ENCODE results near the gene PIGZ.

The PIGZ gene

DNA sequence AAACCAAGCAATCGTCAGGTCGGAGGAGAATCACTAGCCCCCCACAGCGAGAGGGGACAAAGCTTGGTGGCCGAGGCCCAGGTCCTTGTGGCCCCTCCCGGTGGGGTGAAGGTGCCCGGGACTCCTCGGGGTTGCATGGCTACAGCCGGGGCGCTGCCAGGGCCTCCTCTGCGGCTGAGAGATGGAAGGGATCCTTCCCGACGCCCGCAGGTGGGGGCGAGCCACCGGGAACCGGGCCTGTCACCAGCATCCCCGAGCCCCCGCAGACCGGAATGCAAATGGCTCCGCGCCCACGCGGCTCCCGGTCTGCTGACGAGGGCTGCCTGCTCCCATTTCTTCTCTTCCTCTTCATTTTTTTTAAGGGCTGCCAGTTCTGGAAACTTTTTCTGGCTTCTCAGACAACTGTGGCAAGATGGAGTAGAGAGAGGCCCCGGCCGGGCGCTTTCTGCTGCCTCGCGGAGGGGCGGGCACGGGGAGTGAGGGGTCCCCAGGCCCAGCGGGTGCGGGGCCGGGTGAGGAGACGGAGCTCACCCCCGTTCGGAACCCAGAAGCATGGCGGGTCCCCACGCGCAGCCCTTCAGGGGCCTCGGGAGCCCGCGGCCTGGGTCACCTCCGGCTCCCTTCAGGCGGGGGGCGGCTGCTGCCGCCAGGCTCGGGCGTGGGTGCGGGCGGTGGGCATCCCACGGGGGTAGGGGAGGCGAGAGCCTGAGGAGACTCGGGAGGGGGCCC, 33.5 kb upstream of the PIGZ start:
- Histone ChIP-seq H3K9me3 (ENCODE audit: insufficient read depth, low read depth, low read length) (peaks cover 2% of the 10 kb centered on the region), H3K23ac (ENCODE audit: low read length) (no peak overlapping the region), H3K4me3 (ENCODE audit: low read depth, low read length) (peak overlapping the region; percentile 67), H3K14ac (ENCODE audit: low read length) (peak overlapping the region; percentile 90), H3K27ac (ENCODE audit: low read depth, low read length) (no peak overlapping the region), H3K36me3 (ENCODE audit: control insufficient read depth in 1 of 2, insufficient read depth in 2 of 2, low read length in 2 of 2) (no peaks in the 10 kb centered on the region), H3K9ac (ENCODE audit: low read length) (no peak overlapping the region), H4K8ac (ENCODE audit: low read depth, low read length) (peak overlapping the region; percentile 94), H2AFZ (ENCODE audit: insufficient read depth, low read length, poor library complexity) (peak overlapping the region; percentile 69), H2BK5ac (ENCODE audit: low read depth, low read length, poor library complexity) (no peak overlapping the region), H4K91ac (ENCODE audit: low read depth, low read length) (peak overlapping the region; percentile 66), H4K12ac (ENCODE audit: low read depth, low read length) (peak overlapping the region; percentile 64), H3K4ac (ENCODE audit: low read depth, low read length) (no peak overlapping the region), H3K4me2 (ENCODE audit: low read length) (peak overlapping the region; percentile 85), H3K18ac (ENCODE audit: low read length) (peak overlapping the region; percentile 36), H3K27me3 (ENCODE audit: insufficient read depth, low read length) (no peaks in the 10 kb centered on the region), H2BK120ac (ENCODE audit: insufficient read depth, low read length, poor library complexity) (peak overlapping the region; percentile 69), H2BK12ac (ENCODE audit: low read length) (peak overlapping the region; percentile 48), H3K79me2 (ENCODE audit: control insufficient read depth, insufficient read depth, low read length, poor library complexity) (peaks cover 4% of the 10 kb centered on the region), H2AK5ac (ENCODE audit: low read length) (peak overlapping the region; percentile 22), H3K79me1 (ENCODE audit: low read length) (peaks cover 10% of the 10 kb centered on the region), H3K4me1 (ENCODE audit: control insufficient read depth in 1 of 2, insufficient read depth in 2 of 2, low read length in 2 of 2) (peaks cover 7 to 10% of the 10 kb centered on the region in 2 experiments)
- no CpG with 5 or more reads among the region's 55 CpGs for WGBS (ENCODE audit: extremely low coverage, insufficient coverage, insufficient read length)
- no peak for DNase-seq

DNA sequence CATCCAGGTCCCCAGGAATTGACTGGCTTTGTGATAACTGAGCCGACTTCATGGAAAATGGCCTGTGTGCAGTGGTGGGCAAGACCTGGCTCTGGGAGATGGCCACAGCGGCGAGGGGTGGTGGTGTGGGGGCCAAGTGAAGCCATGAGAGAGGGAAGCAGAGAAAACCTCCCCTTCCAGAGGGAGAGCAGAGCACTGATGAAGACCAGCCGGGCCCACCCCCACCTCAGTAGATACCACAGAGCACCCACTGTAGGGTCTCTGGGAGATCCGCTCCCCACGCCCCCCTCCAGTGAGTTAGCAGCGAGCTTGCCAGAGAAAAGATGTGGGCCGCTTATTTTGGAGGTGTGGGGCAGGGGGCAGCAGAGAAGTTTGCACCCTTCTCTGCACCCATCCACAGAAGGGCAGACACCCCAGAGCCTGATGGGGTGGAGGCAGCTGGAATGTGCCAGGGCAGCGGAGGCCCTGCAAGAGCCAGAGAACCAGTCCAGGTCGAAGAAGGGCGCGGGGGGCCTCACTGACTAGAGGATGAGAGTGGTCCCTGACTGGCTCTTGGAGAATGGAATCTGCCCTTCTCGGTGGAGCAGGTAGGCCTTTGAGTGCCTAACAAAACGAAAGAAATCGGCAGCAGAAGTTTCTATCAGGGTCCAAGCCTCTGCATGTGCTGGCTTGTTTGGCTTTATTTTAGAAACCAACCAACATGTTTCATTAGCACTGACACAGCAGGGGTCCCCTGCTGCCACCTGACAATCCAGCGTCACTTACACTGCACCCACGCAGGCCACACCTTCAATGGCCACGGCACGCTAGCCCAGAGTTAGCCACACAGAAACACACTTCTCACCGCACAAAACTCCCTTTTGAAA, 32.7 kb upstream of the PIGZ start:
- peaks cover 7 to 10% of the 10 kb centered on the region in 2 experiments for H3K4me1 ChIP-seq (ENCODE audit: control insufficient read depth in 1 of 2, insufficient read depth in 2 of 2, low read length in 2 of 2)
- H2AK5ac ChIP-seq (ENCODE audit: low read length): peak overlapping the region; percentile 22

DNA sequence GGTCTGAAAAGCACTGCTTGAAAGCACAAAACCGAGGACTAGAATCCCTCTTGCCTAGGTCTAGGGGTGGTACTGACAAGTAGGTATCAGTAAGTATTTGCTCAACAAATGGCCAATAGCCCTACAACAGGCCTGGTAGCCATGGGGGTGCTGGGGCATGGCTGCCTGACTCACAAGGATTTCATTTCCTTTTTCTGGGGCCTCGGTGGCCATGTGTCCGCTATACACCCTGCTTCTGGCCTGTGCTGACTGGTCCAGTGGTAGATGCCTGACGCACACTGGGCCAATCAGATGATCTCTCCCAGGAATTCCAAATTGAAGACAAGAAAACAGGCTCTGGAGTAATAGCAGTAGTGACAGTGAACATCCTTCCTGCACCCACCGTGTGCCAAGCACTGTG, 31.6 kb upstream of the PIGZ start:
- Histone ChIP-seq H3K23ac (ENCODE audit: low read length) (no peak overlapping the region), H3K4me2 (ENCODE audit: low read length) (no peak overlapping the region), H4K12ac (ENCODE audit: low read depth, low read length) (no peak overlapping the region), H3K14ac (ENCODE audit: low read length) (no peak overlapping the region), H2AFZ (ENCODE audit: insufficient read depth, low read length, poor library complexity) (no peak overlapping the region), H3K4me3 (ENCODE audit: low read depth, low read length) (no peak overlapping the region), H3K27ac (ENCODE audit: low read depth, low read length) (no peak overlapping the region), H3K27me3 (ENCODE audit: insufficient read depth, low read length) (no peaks in the 10 kb centered on the region), H3K4ac (ENCODE audit: low read depth, low read length) (no peak overlapping the region), H3K79me2 (ENCODE audit: control insufficient read depth, insufficient read depth, low read length, poor library complexity) (peaks cover 4% of the 10 kb centered on the region), H3K9me3 (ENCODE audit: insufficient read depth, low read depth, low read length) (peaks cover 2% of the 10 kb centered on the region), H3K9ac (ENCODE audit: low read length) (no peak overlapping the region), H3K79me1 (ENCODE audit: low read length) (peaks cover 10% of the 10 kb centered on the region), H3K4me1 (ENCODE audit: control insufficient read depth in 1 of 2, insufficient read depth in 2 of 2, low read length in 2 of 2) (peaks cover 7 to 10% of the 10 kb centered on the region in 2 experiments), H2AK5ac (ENCODE audit: low read length) (no peak overlapping the region), H4K8ac (ENCODE audit: low read depth, low read length) (no peak overlapping the region), H2BK12ac (ENCODE audit: low read length) (no peak overlapping the region), H4K91ac (ENCODE audit: low read depth, low read length) (no peak overlapping the region), H2BK120ac (ENCODE audit: insufficient read depth, low read length, poor library complexity) (no peak overlapping the region), H3K36me3 (ENCODE audit: control insufficient read depth in 1 of 2, insufficient read depth in 2 of 2, low read length in 2 of 2) (no peaks in the 10 kb centered on the region), H3K18ac (ENCODE audit: low read length) (no peak overlapping the region), H2BK5ac (ENCODE audit: low read depth, low read length, poor library complexity) (no peak overlapping the region)
- no peak for DNase-seq
- no CpG with 5 or more reads among the region's 5 CpGs for WGBS (ENCODE audit: extremely low coverage, insufficient coverage, insufficient read length)

More for the DNA sequence above, 32.7 kb upstream of the PIGZ start:
- WGBS (ENCODE audit: extremely low coverage, insufficient coverage, insufficient read length): no CpG with 5 or more reads among the region's 20 CpGs
- Histone ChIP-seq H3K36me3 (ENCODE audit: control insufficient read depth in 1 of 2, insufficient read depth in 2 of 2, low read length in 2 of 2) (no peaks in the 10 kb centered on the region), H4K91ac (ENCODE audit: low read depth, low read length) (no peak overlapping the region), H3K79me1 (ENCODE audit: low read length) (peaks cover 10% of the 10 kb centered on the region), H2BK120ac (ENCODE audit: insufficient read depth, low read length, poor library complexity) (no peak overlapping the region), H3K18ac (ENCODE audit: low read length) (no peak overlapping the region), H2AFZ (ENCODE audit: insufficient read depth, low read length, poor library complexity) (no peak overlapping the region), H3K4me2 (ENCODE audit: low read length) (no peak overlapping the region), H3K27me3 (ENCODE audit: insufficient read depth, low read length) (no peaks in the 10 kb centered on the region), H3K9ac (ENCODE audit: low read length) (no peak overlapping the region), H4K8ac (ENCODE audit: low read depth, low read length) (peak overlapping the region; percentile 18), H3K23ac (ENCODE audit: low read length) (no peak overlapping the region), H3K27ac (ENCODE audit: low read depth, low read length) (no peak overlapping the region), H2BK12ac (ENCODE audit: low read length) (no peak overlapping the region), H3K4me3 (ENCODE audit: low read depth, low read length) (no peak overlapping the region), H3K4ac (ENCODE audit: low read depth, low read length) (no peak overlapping the region), H2BK5ac (ENCODE audit: low read depth, low read length, poor library complexity) (no peak overlapping the region), H3K14ac (ENCODE audit: low read length) (no peak overlapping the region), H3K9me3 (ENCODE audit: insufficient read depth, low read depth, low read length) (peaks cover 2% of the 10 kb centered on the region), H3K79me2 (ENCODE audit: control insufficient read depth, insufficient read depth, low read length, poor library complexity) (peaks cover 4% of the 10 kb centered on the region), H4K12ac (ENCODE audit: low read depth, low read length) (no peak overlapping the region)
- no peak for DNase-seq

DNA sequence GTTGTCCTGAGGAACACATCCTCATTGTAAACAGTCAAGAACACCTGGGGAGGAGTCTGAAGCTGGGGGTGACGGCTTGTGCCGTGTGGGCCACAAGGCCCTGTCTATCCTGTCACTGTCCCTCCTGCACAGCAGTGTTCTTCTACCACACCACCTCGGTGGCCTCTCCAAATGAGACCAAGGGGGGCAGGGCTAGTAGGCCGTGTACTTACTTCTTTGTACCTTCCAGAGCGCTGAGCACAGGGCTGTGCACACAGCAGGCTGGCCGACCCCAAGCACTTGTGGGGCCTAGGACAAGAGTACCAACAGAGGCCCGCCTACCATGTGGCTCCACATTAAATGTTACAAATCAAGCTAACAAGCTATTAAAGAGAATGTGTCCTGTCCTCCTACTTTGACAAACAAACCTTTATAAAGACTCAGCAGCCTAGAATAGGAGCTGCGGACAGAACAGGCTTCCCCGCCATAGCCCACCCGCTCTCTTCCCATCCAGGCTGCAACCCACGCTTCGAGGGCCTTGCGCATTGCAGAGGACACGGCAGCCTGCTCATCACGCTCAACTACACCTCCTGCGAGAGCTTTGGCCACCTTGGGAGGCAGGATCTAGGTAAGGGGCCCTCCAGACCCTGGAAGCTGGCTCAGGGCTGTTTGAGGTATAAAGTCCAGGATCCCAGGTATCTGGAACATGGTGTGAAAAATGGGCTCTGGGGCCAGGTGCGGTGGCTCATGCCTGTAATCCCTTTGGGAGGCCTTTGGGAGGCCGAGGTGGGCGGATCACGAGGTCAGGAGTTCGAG, 30.5 kb upstream of the PIGZ start:
- Histone ChIP-seq H3K4ac (ENCODE audit: low read depth, low read length) (no peak overlapping the region), H2AFZ (ENCODE audit: insufficient read depth, low read length, poor library complexity) (no peak overlapping the region), H3K9ac (ENCODE audit: low read length) (no peak overlapping the region), H3K79me1 (ENCODE audit: low read length) (peaks cover 10% of the 10 kb centered on the region), H2BK12ac (ENCODE audit: low read length) (no peak overlapping the region), H3K36me3 (ENCODE audit: control insufficient read depth in 1 of 2, insufficient read depth in 2 of 2, low read length in 2 of 2) (no peaks in the 10 kb centered on the region), H3K23ac (ENCODE audit: low read length) (no peak overlapping the region), H3K9me3 (ENCODE audit: insufficient read depth, low read depth, low read length) (peaks cover 7% of the 10 kb centered on the region), H2BK5ac (ENCODE audit: low read depth, low read length, poor library complexity) (no peak overlapping the region), H3K79me2 (ENCODE audit: control insufficient read depth, insufficient read depth, low read length, poor library complexity) (peaks cover 4% of the 10 kb centered on the region), H3K27ac (ENCODE audit: low read depth, low read length) (no peak overlapping the region), H3K4me1 (ENCODE audit: control insufficient read depth in 1 of 2, insufficient read depth in 2 of 2, low read length in 2 of 2) (peaks cover 7 to 10% of the 10 kb centered on the region in 2 experiments), H3K4me2 (ENCODE audit: low read length) (no peak overlapping the region), H4K12ac (ENCODE audit: low read depth, low read length) (no peak overlapping the region), H3K4me3 (ENCODE audit: low read depth, low read length) (no peak overlapping the region), H3K14ac (ENCODE audit: low read length) (no peak overlapping the region), H4K8ac (ENCODE audit: low read depth, low read length) (no peak overlapping the region), H4K91ac (ENCODE audit: low read depth, low read length) (no peak overlapping the region), H3K18ac (ENCODE audit: low read length) (no peak overlapping the region), H3K27me3 (ENCODE audit: insufficient read depth, low read length) (no peaks in the 10 kb centered on the region), H2BK120ac (ENCODE audit: insufficient read depth, low read length, poor library complexity) (no peak overlapping the region), H2AK5ac (ENCODE audit: low read length) (no peak overlapping the region)
- WGBS (ENCODE audit: extremely low coverage, insufficient coverage, insufficient read length): no CpG with 5 or more reads among the region's 21 CpGs
- DNase-seq: no peak
